ENCODE measurements around the gene PRSS2.

DNA sequence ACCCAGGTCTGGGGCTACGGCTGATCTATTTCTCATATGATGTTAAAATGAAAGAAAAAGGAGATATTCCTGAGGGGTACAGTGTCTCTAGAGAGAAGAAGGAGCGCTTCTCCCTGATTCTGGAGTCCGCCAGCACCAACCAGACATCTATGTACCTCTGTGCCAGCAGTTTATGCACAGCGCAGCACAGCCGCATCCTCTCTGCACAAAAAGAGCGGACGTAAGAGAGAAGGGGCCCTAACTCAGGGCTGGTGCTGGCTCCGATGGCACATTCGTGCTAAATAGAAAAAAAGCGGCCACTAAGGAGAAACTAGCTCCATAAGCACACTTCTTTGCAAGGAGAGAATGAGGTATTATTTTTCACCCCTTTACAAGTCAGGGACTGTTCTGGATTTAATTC, 49.8 kb upstream of the PRSS2 start:
- TF ChIP-seq, protein P1, sequence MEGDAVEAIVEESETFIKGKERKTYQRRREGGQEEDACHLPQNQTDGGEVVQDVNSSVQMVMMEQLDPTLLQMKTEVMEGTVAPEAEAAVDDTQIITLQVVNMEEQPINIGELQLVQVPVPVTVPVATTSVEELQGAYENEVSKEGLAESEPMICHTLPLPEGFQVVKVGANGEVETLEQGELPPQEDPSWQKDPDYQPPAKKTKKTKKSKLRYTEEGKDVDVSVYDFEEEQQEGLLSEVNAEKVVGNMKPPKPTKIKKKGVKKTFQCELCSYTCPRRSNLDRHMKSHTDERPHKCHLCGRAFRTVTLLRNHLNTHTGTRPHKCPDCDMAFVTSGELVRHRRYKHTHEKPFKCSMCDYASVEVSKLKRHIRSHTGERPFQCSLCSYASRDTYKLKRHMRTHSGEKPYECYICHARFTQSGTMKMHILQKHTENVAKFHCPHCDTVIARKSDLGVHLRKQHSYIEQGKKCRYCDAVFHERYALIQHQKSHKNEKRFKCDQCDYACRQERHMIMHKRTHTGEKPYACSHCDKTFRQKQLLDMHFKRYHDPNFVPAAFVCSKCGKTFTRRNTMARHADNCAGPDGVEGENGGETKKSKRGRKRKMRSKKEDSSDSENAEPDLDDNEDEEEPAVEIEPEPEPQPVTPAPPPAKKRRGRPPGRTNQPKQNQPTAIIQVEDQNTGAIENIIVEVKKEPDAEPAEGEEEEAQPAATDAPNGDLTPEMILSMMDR (IDR thresholded peaks at IDR 0.05): no peak
- no peak for TF ChIP-seq POLR2A (IDR thresholded peaks at IDR 0.05)

All from vagina (tissue), 2 donors.